HepG2 (cell line): ENCODE data around the gene GNAT2. TPM values are rescaled to one million over a fixed set of nuclear protein-coding genes. Genes with fewer than 3 reads are reported as not detected.
A peak's percentile ranks its signal among the peaks of the same experiment; 100 is the strongest.

Experiments used
- CENPBD1 ChIP-seq: sonication (generic); formaldehyde crosslinking; IDR thresholded peaks from 2 replicates; pipeline ENCODE4 v1.8.0; 2022; ENCODE audit warnings: missing genetic modification reagents, low read depth, mild to moderate bottlenecking, borderline replicate concordance
- ETS1 ChIP-seq: sonication (generic); formaldehyde crosslinking; IDR thresholded peaks from 2 replicates; pipeline ENCODE4 v1.4.0; 2020; ENCODE audit warnings: missing genetic modification reagents
- FOXP4 ChIP-seq: sonication (generic); formaldehyde crosslinking; IDR thresholded peaks from 2 replicates; pipeline ENCODE4 v1.4.0; 2020; ENCODE audit warnings: missing genetic modification reagents
- HMGA1 ChIP-seq: sonication (generic); formaldehyde crosslinking; conservative IDR thresholded peaks from 2 replicates; pipeline ENCODE4 v1.4.0; 2020; ENCODE audit warnings: missing genetic modification reagents
- NCOR1 ChIP-seq: fragments of 200-600 bp; sonication (generic); IDR thresholded peaks from 2 replicates; pipeline ENCODE4 v1.7.0; 2017; ENCODE audit warnings: antibody characterized with exemption, low read length, borderline replicate concordance
- RNF2 ChIP-seq: fragments of 450-650 bp; conservative IDR thresholded peaks from 2 replicates; pipeline ENCODE4 v1.6.1; 2016; ENCODE audit warnings: low read depth
- SP1 ChIP-seq, 2 experiments: fragments of 450-650 bp in 1 of 2; sonication (generic) in 1 of 2; formaldehyde crosslinking in 1 of 2; IDR thresholded peaks; 2 replicates each; pipeline versions ENCODE4 v1.4.0 to v1.6.1; 2016 to 2020; ENCODE audit warnings: missing genetic modification reagents in 1 of 2
- TAF15 ChIP-seq: fragments of 200-400 bp; formaldehyde crosslinking; IDR thresholded peaks from one replicate; pipeline ENCODE4 v1.6.1; 2018; ENCODE audit warnings: mild to moderate bottlenecking, low read depth, low read length; ENCODE audit not compliant: poor library complexity, severe bottlenecking
- TFDP1 ChIP-seq: IDR thresholded peaks from 2 replicates; pipeline ENCODE4 v1.6.1; 2016; ENCODE audit warnings: missing compliant biosample characterization, missing genetic modification reagents, borderline replicate concordance
- ZNF264 ChIP-seq: sonication (generic); formaldehyde crosslinking; IDR thresholded peaks from 2 replicates; pipeline ENCODE4 v1.4.0; 2020; ENCODE audit warnings: missing genetic modification reagents
- ZNF484 ChIP-seq: sonication (generic); formaldehyde crosslinking; IDR thresholded peaks from 2 replicates; pipeline ENCODE4 v1.5.1; 2020; ENCODE audit warnings: mild to moderate bottlenecking, low read depth, missing genetic modification reagents, borderline replicate concordance
- ZNF614 ChIP-seq: IDR thresholded peaks from 2 replicates; pipeline ENCODE4 v1.6.1; 2018; ENCODE audit warnings: missing biosample characterization, missing genetic modification reagents, inconsistent platforms, borderline replicate concordance
- ZNF687 ChIP-seq: sonication (generic); formaldehyde crosslinking; IDR thresholded peaks from 2 replicates; pipeline ENCODE4 v1.5.1; 2020; ENCODE audit warnings: mild to moderate bottlenecking, missing genetic modification reagents, moderate library complexity
- ZNF710 ChIP-seq: sonication (generic); formaldehyde crosslinking; IDR thresholded peaks from 2 replicates; pipeline ENCODE4 v1.5.0; 2020; ENCODE audit warnings: mild to moderate bottlenecking, missing genetic modification reagents, borderline replicate concordance
- ZNF879 ChIP-seq: sonication (generic); formaldehyde crosslinking; IDR thresholded peaks from 2 replicates; pipeline ENCODE4 v1.8.1; 2023; ENCODE audit warnings: missing genetic modification reagents
- ZSCAN30 ChIP-seq: sonication (generic); formaldehyde crosslinking; IDR thresholded peaks from 2 replicates; pipeline ENCODE4 v1.5.0; 2020; ENCODE audit warnings: mild to moderate bottlenecking, missing genetic modification reagents
- polyA plus RNA-seq, 8 experiments: library from polyadenylated mRNA; depleted of rRNA in 3 of 8; stranded (reverse) in 7 of 8; unstranded in 1 of 8; fragments of >200 nt; fragmentation: Illumina TruSeq in 4 of 8; extraction: Trizol in 4 of 8; gene quantifications; 2 replicates each; pipeline versions ENCODE4 v1.2.1 to v1.2.3, GENCODE V29; 2011 to 2016; ENCODE audit warnings: low read depth in 4 of 8, missing spikeins in 1 of 8, mixed read lengths in 1 of 8; ENCODE audit not compliant: insufficient read depth in 1 of 8
- total RNA-seq, 5 experiments: library from RNA; depleted of rRNA; stranded (reverse); fragments of >200 nt; fragmentation: Illumina TruSeq; extraction: Trizol; gene quantifications; 2 replicates each; pipeline ENCODE4 v1.2.3, GENCODE V29; 2016; ENCODE audit warnings: low read depth in 1 of 5

Gene GNAT2
- total and polyA plus RNA-seq, 2 of the 13 experiments (the other 11 are each of a cell fraction or from before 2014, with no cell fraction given), result 0.08 to 0.20 TPM

- TF ChIP-seq ZNF687 (CRISPR knock-in tag), result peak; percentile 88
- TF ChIP-seq RNF2, result no peak
- TF ChIP-seq FOXP4 (CRISPR knock-in tag), result no peak
- TF ChIP-seq HMGA1 (CRISPR knock-in tag), result no peak
- peak; percentile 17 for TF ChIP-seq TAF15
- peak; percentile 49; the same call in 1 of the 2 replicates for TF ChIP-seq ZNF710 (CRISPR knock-in tag)
- no peak for TF ChIP-seq ZNF879 (CRISPR knock-in tag)
- no peak for TF ChIP-seq SP1 (IDR thresholded peaks at IDR 0.05)
- peak; percentile 73 for TF ChIP-seq SP1 (CRISPR knock-in tag; IDR thresholded peaks at IDR 0.05)
- no peak for TF ChIP-seq NCOR1
- no peak for TF ChIP-seq ZSCAN30 (CRISPR knock-in tag)
- 0 out of 2 replicates have a peak, but pooled peaks have one; percentile 18 for TF ChIP-seq ZNF614 (CRISPR knock-in tag)
- peak; percentile 55; the same call in 1 of the 2 replicates for TF ChIP-seq ZNF264
- TF ChIP-seq TFDP1, result peak; percentile 37; the same call in 1 of the 2 replicates
- no peak for TF ChIP-seq ZNF484
- TF ChIP-seq CENPBD1, result no peak
- no peak for TF ChIP-seq ETS1
Measured at GRCh38 chr1:109619576-109620400, at the start of gene GNAT2, which contains the start of gene AMPD2 (continued).
